Prostate gland (tissue), 2 donors: ENCODE measurements around the gene PPFIBP2. TPM values are rescaled to one million over a fixed set of nuclear protein-coding genes. Genes with fewer than 3 reads are reported as not detected.

Source experiments
- DNase-seq: peaks from one replicate; pipeline ENCODE4 v3.0.0-alpha.2; 2019; ENCODE audit warnings: low spot score
- H3K27ac ChIP-seq, 2 donors: fragments of 200-600 bp; sonication (generic); 2 replicates each; pipeline ENCODE4 v1.5.1; 2017 to 2019
- H3K27me3 ChIP-seq: fragments of 200-600 bp; sonication (generic); replicated peaks from 2 replicates; pipeline ENCODE4 v1.5.1; 2019; ENCODE audit not compliant: insufficient read depth
- H3K36me3 ChIP-seq, 2 donors: fragments of 200-600 bp; sonication (generic); 1 replicate in 1 of 2; 2 replicates in 1 of 2; pipeline versions ENCODE4 v1.5.1 to v1.8.1; 2017 to 2019
- H3K4me1 ChIP-seq: fragments of 200-600 bp; sonication (generic); replicated peaks from 2 replicates; pipeline ENCODE4 v1.5.1; 2019
- H3K4me3 ChIP-seq, 2 donors: fragments of 200-600 bp; sonication (generic); 2 replicates each; pipeline ENCODE4 v1.5.1; 2017 to 2019
- H3K9me3 ChIP-seq: fragments of 200-600 bp; sonication (generic); 2 replicates; pipeline ENCODE4 v1.5.1; 2017
- CTCF ChIP-seq, 4 experiments: fragments of 200-600 bp in 2 of 4; fragments of 450-650 bp in 2 of 4; sonication (generic) in 2 of 4; IDR thresholded peaks; 1 replicate in 3 of 4; 2 replicates in 1 of 4; pipeline ENCODE4 v1.5.1; 2016 to 2019; ENCODE audit warnings: antibody characterized with exemption in 4 of 4, mild to moderate bottlenecking in 2 of 4, moderate library complexity in 2 of 4
- POLR2A ChIP-seq: fragments of 450-650 bp; IDR thresholded peaks from one replicate; pipeline ENCODE4 v1.6.1; 2016; ENCODE audit warnings: antibody characterized with exemption, mild to moderate bottlenecking
- POLR2AphosphoS5 ChIP-seq: sonication (generic); formaldehyde crosslinking; IDR thresholded peaks from one replicate; pipeline ENCODE4 v1.6.1; 2017; ENCODE audit warnings: antibody characterized with exemption
- WGBS: methylation state at CpG from one replicate; pipeline ENCODE4 v1.1.5; 2018; 5-methylcytosine and 5-hydroxymethylcytosine counted together
- intact Hi-C: fragments of 100-400 bp; cut with DNase I; formaldehyde crosslinking; loops from one replicate; pipeline ENCODE4 v1.14.2; 2022
- total RNA-seq, 2 donors: library from RNA; depleted of rRNA; stranded (reverse); fragments of >200 nt; gene quantifications; one replicate each; pipeline ENCODE4 v1.1.0, GENCODE V29; 2016

PPFIBP2 gene
- total RNA-seq, 2 donors from 2014 or later, result 76.3 to 88.3 TPM

GRCh38 chr11:7621090-7621489 is 107.3 kb downstream of the PPFIBP2 start:
- intact Hi-C loops, result no loop called here
- no peaks in the 10 kb centered on the region for H3K36me3 ChIP-seq
- WGBS, result 90% methylated on average over 3 of the region's 3 CpGs

GRCh38 chr11:7621554-7621953 is 107.8 kb downstream of the PPFIBP2 start:
- no peaks in the 10 kb centered on the region for H3K36me3 ChIP-seq
- no peaks in the 10 kb centered on the region for H3K9me3 ChIP-seq
- 36% methylated on average over 1 of the region's 1 CpG for WGBS
- no peaks in the 10 kb centered on the region for H3K4me1 ChIP-seq
- H3K4me3 ChIP-seq, result no peak overlapping the region
- intact Hi-C loops, result no loop called here
- TF ChIP-seq POLR2A (no peak), CTCF (IDR thresholded peaks at IDR 0.05) (no peak), POLR2AphosphoS5 (no peak)
- no peak overlapping the region for H3K27ac ChIP-seq
- no peak for DNase-seq
- H3K27me3 ChIP-seq, result no peaks in the 10 kb centered on the region

More at GRCh38 chr11:7621090-7621489, 107.3 kb downstream of the PPFIBP2 start:
- no peak overlapping the region for H3K27ac ChIP-seq
- no peak overlapping the region for H3K4me3 ChIP-seq
- H3K27me3 ChIP-seq, result no peaks in the 10 kb centered on the region
- DNase-seq, result no peak
- H3K4me1 ChIP-seq, result no peaks in the 10 kb centered on the region
- TF ChIP-seq CTCF (IDR thresholded peaks at IDR 0.05), result no peak
- no peak for TF ChIP-seq POLR2A
- TF ChIP-seq POLR2AphosphoS5, result no peak
- H3K9me3 ChIP-seq, result no peaks in the 10 kb centered on the region

- no peaks in the 10 kb centered on the region for H3K36me3 ChIP-seq
- H3K4me1 ChIP-seq, result no peaks in the 10 kb centered on the region
- no peak for TF ChIP-seq POLR2A
- WGBS, result 46% methylated on average over 2 of the region's 2 CpGs
- no peak overlapping the region for H3K27ac ChIP-seq
- H3K9me3 ChIP-seq, result no peaks in the 10 kb centered on the region
- no peak overlapping the region for H3K4me3 ChIP-seq
- H3K27me3 ChIP-seq, result no peaks in the 10 kb centered on the region
- intact Hi-C loops, result no loop called here
- DNase-seq, result no peak
Measured at GRCh38 chr11:7622721-7623120, 108.9 kb downstream of the PPFIBP2 start.

- no peak overlapping the region for H3K27ac ChIP-seq
- TF ChIP-seq POLR2AphosphoS5, result no peak
- no peak for TF ChIP-seq POLR2A
- no peak for TF ChIP-seq CTCF (IDR thresholded peaks at IDR 0.05)
- no peak for DNase-seq
- no peaks in the 10 kb centered on the region for H3K27me3 ChIP-seq
- intact Hi-C loops, result no loop called here
- no peaks in the 10 kb centered on the region for H3K9me3 ChIP-seq
- peaks cover 4% of the 10 kb centered on the region for H3K4me1 ChIP-seq
- no peak overlapping the region for H3K4me3 ChIP-seq
- WGBS, result 86% methylated on average over 3 of the region's 3 CpGs
- no peaks in the 10 kb centered on the region for H3K36me3 ChIP-seq
Measured at GRCh38 chr11:7628660-7629059, 114.9 kb downstream of the PPFIBP2 start.

GRCh38 chr11:7630002-7630401 is 116.2 kb downstream of the PPFIBP2 start:
- no peak overlapping the region for H3K4me3 ChIP-seq
- TF ChIP-seq CTCF (IDR thresholded peaks at IDR 0.05) (no peak), POLR2AphosphoS5 (no peak), POLR2A (no peak)
- peaks cover 6% of the 10 kb centered on the region for H3K4me1 ChIP-seq
- no peaks in the 10 kb centered on the region for H3K36me3 ChIP-seq
- H3K9me3 ChIP-seq, result no peaks in the 10 kb centered on the region
- intact Hi-C loops, result no loop called here
- DNase-seq, result no peak
- WGBS, result 100% methylated on average over 2 of the region's 2 CpGs
- H3K27me3 ChIP-seq, result no peaks in the 10 kb centered on the region
- no peak overlapping the region for H3K27ac ChIP-seq
